HG02678 (cell line): Measurements from ENCODE around the gene AHNAK2.

Experiments
- ATAC-seq: cut with Tn5 transposase; IDR thresholded peaks from one replicate; pipeline ENCODE4 v1.9.1; 2021; ENCODE audit warnings: mild to moderate bottlenecking, moderate library complexity; ENCODE audit not compliant: unreplicated experiment

The AHNAK2 gene

GRCh38 chr14:104889375-104889757 lies 88.8 kb downstream of the AHNAK2 start:
- no peak for ATAC-seq

- no peak for ATAC-seq
Measured at GRCh38 chr14:104888489-104889374, 89.4 kb downstream of the AHNAK2 start.

- ATAC-seq = no peak
Measured at GRCh38 chr14:104887623-104888488, 90.3 kb downstream of the AHNAK2 start.
